ENCODE results near the gene EBNA1BP2.
"Not testable (repeated sequence)": the region's sequence is repeated elsewhere in the genome, so short reads cannot be mapped to it uniquely, and the experiment has no call there.

EBNA1BP2 gene

GRCh38 chr1:43172527-43172972, 460 bp upstream of the EBNA1BP2 start:
- DNase-seq (ENCODE audit: low read depth in 2 of 2) = peak; percentile 67 to 68

DNA sequence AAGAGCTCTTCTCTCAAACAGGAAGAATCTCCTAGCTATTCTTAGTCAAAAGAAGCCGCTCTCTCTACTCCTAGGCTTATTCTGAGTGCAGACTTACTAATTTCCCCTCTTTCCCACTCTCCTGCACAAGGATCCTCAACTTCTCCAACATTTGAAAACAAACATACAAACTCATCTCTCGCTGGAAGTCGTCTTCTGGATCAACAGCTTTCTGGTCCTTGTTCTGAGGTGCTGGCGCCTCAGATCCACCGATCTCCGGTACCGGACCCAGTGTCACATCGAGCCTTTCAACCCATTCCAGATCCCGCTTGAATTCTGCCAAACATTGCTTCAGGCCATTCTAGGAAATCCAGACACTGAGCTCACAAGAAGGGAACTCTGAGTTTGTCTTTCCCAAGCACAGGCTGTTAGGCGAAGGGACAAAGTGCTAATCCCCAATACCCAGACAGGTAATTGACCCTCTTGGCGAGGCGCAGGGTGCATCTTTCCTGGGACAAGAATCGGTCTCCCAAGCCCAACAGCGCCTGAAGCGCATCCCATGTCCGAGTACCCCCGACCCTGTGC, 696 bp downstream of the EBNA1BP2 start:
- DNase-seq (ENCODE audit: low read depth in 2 of 2) = no peak

DNA sequence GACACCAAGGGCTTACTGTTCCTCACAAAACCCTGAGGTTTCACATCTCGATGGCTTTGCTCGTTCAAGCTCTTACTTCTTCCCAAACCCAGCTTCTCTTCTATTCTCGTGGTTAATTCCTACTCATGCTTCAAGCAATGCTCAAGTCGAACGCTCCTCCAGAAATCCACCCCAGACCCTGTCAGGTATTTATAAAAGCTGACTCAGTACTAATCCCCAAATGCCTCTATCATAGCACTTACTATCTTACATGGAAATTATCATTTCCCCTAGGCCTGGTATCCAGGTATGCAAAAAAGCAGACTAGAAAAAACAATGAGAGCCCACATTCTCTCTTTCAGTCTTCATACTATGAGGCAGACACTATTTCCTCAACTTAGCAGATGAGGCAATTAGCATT, 6.3 kb downstream of the EBNA1BP2 start:
- DNase-seq (ENCODE audit: low read depth in 2 of 2) = no peak

DNA sequence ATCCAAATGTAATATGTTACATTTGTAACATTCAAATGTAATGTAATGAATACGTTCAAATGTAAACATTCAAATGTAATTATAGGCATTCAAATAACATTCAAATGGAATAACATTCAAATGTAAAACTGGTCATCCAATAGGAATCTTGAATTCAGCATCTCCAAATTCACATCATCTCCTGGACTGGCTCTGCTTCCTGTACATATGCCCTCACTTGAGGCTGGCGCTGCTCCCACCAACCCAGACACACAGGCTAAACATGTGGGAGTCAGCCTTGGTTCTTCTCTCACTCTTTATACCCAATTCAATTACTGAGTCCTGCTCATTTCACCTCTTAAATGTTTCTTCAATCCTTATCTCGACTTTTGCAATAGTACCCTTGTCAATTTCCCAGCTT, 6.9 kb downstream of the EBNA1BP2 start:
- DNase-seq (ENCODE audit: low read depth in 2 of 2) = no peak

DNA sequence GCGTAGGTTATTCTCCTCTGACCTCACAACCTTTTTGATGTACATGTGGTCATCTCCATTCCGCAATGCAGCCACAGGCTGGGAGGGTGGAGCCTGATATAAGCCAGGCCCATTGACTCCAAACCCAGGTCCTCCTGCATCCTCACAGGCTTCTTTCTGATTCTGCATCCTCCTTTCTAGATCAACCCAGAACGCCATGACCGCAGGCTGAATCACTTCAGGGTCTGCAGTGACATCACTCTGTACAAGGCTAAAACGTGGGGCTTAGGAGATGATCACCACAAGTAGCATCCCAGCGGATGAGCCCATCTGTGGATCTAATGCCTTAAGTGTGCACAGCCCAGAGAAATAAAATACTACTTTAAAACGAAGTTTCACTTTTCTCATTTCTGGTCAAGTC, 16.1 kb downstream of the EBNA1BP2 start:
- no peak for DNase-seq (ENCODE audit: low read depth in 2 of 2)

GRCh38 chr1:43153443-43153842, 18.6 kb downstream of the EBNA1BP2 start:
- no peak for DNase-seq (ENCODE audit: low read depth in 2 of 2)

DNA sequence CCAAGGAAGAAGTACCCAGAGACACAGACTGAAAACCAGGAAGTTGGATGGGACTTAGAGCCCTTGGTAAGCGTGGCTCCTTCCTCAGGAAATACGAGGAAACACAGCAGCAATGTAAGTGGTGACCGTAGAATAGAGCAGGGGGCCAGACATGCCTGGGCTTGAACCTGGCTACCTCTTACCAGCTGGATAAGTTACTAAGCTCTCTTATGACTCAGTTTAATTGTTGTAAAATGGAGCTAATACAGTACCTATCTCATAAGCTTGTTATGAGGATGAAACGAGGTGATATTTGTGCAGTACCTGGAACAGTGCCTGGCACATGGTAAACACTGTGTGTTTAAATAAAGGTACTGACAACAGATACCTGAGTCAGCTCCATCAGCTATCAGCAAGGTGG, 19.2 kb downstream of the EBNA1BP2 start:
- DNase-seq (ENCODE audit: low read depth in 2 of 2) = no peak

DNA sequence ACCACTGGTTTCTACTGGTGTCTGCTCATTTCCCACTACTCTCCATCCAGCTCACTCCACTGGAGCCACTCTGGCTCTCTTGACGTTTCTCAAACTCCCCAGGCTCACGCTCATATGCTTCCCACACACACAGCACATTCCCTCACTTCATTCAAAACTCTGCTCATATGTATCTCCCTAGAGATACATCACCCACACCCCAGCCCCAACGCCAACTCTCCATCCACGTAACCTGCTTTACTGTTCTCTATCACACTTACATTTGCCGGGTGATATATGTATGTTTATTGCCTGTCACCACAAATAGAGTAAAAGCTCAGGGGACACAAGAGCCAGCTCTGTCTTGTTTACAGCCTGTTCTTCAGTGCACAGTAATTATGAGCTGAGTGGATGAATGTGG, 22.2 kb downstream of the EBNA1BP2 start:
- DNase-seq (ENCODE audit: low read depth in 2 of 2) = no peak

DNA sequence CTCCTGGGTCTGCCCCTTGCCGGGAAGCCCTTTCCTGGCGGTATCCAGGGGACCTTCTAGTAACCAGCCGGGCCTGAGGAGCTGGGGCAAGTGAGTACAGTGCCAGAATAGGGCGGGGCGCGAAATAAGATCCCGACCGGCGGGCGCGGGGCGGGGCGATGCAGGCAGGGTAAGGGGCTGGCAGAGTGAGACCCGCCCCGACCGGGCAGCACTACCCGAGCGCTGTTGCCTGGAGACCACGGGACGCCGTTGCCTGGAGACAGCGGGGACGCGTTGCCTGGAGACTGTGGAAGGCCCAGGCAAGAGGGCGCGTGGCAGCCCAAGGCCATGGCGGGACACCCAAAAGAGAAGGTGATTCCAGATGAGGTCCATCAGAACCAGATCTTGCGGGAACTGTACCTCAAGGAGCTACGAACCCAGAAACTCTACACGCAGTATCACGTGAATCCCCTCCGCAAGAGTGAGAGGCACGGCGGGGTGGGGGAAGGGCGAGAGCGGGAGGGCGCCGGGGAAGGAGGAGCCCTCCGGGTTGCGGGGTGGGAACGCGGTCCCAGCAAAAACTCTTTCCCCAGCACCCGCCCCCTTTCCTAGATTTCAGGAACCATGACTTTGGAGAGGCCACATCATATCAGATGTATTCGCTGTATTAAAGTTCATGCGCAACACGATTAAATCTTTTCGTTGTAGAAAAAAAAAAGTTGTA, 24.3 kb downstream of the EBNA1BP2 start:
- DNase-seq (ENCODE audit: low read depth in 2 of 2) = peak; percentile 7 to 19

- peak; percentile 6 to 16 for DNase-seq (ENCODE audit: low read depth in 2 of 2)
Measured at GRCh38 chr1:43144237-43144636, 27.9 kb downstream of the EBNA1BP2 start.

DNA sequence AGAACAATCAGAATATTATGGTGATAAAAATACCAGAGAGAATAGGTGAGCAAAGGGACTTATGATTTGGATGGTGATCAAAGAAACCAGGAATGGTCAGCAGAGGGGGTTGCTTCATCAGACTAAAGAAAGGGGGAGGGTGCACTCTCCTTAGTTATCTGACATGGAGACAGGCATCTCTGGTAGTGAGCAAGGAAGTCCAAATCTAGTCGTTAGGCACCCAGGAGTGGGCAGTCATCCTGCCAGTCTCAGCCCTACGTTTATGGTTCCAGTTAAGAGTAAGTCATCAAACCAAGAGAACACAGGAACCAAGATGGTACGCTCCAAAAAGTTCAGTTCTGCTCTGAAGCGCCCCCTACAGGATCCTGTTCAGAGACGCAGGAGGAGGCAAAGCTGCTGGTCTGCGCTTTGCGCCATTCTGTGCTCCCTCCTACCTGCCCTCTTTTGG, 28.6 kb downstream of the EBNA1BP2 start:
- DNase-seq (ENCODE audit: low read depth in 2 of 2) = no peak

DNA sequence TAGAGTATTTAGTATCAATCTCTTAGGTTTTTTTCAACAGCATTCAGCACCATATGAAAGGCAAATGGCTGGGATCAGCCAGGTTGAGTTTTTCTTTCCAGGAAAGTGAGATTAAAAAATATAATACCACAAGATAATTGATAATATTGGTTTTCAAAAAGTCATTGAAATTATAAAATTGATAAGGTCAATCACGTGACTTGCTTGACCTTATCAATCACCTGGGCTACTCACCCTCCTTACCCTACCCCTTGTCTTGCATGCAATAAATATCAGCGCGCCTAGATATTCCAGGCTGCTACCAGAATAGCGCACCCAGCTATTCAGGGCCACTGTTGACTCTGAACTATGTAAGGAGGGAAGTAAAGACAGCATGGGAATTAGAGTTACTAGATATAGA, 31.5 kb downstream of the EBNA1BP2 start:
- no peak for DNase-seq (ENCODE audit: low read depth in 2 of 2)

DNA sequence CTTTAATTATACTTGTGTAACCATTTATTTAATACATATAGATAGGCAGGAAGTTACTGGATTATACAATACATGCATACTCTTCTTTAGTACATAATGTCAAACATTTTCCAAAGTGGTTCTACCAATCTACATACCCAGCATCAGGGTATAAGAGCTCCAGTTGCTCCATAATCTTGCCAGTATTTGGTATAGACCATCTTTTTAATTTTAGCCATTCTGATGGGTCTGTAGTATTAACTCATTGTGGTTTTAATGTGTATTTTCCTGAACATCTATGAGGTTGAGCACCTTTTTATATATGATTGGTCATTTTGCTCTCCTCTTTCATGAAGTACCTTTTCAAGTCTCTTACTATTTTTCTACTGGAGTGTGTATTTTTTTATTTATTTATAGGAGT, 32.1 kb downstream of the EBNA1BP2 start:
- DNase-seq (ENCODE audit: low read depth in 2 of 2) = no peak

- DNase-seq (ENCODE audit: low read depth in 2 of 2) = not testable (repeated sequence)
Measured at GRCh38 chr1:43139295-43139694, 32.8 kb downstream of the EBNA1BP2 start.

- DNase-seq (ENCODE audit: low read depth in 2 of 2) = no peak
Measured at GRCh38 chr1:43137445-43138052, 34.5 kb downstream of the EBNA1BP2 start.

DNA sequence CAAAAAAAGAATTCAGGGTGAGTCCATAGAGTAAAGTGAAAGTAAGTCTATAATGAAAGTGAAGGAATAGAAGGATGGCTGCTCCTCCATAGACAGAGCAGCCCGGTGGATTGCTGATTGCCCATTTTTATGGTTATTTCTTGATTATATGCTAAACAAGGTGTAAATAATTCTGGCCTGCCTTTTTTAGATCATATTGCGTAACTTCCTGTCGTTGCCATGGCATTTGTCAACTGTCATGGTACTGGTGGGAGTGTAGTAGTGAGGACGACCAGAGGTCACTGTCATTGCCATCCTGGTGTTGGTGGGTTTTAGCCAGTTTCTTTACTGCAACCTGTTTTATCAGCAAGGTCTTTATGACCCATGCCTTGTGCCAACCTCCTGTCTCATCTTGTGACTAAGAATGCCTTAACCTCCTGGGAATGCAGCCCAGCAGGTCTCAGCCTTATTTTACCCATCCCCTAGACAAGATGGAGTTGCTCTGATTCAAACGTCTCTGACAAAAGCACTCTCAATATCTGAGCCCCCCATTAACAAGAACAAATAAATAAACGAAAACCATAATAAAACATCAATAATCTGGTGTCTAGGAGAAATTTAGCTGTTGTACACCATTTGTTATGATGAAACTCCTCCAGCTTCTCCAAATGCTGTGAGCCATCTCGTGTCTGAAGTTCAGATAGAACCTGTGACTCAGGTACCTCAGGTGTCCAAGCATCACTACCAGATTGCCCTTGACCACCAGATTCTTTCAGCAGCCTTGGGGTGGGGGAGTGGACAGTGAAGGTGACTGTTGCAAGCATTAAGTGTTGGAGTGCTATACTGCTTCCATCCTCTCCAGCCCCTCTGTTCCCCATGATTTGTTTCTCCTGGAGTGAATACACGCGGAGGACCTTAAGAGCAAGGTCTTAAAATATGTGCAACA, 36.0 kb downstream of the EBNA1BP2 start:
- no peak for DNase-seq (ENCODE audit: low read depth in 2 of 2)

DNA sequence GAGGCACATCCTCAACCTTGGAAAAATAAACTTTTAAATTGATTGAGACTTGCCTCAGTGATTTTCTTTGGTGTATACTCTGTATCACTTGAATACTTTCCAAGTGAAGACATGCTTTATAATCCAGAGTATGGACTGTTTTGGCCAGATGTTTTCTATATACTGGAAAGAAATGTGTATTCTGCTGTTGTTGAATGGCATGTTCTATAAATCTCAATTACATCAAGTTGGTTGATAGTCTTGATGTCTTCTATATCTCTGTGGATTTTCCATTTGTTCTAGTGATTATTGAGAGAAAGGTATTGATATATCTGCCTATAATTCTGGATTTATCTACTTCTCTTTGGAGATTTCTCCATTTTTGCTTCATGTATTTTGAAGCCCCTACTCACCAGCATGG, 37.5 kb downstream of the EBNA1BP2 start:
- no peak for DNase-seq (ENCODE audit: low read depth in 2 of 2)

GRCh38 chr1:43134068-43134467, 38.0 kb downstream of the EBNA1BP2 start:
- DNase-seq (ENCODE audit: low read depth in 2 of 2) = no peak

DNA sequence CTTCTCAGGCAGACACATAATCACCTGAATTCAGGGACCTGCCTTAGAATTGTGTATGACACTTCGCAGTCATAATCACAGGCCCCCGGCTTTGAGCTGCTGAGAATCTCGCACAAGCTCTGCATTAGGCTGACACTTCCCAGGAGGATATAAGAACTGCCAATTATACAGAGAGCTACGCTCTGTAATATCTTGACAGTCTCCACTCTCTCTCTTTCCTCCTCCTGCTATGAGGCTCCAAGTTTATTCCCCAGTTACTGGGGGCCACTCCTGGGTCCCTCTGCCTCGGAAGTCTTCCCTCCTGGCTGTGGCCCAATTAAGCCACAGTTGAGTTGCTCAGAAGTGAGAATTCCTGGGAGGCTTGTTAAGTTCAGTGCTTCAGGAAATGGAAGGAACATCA, 42.7 kb downstream of the EBNA1BP2 start:
- no peak for DNase-seq (ENCODE audit: low read depth in 2 of 2)

DNA sequence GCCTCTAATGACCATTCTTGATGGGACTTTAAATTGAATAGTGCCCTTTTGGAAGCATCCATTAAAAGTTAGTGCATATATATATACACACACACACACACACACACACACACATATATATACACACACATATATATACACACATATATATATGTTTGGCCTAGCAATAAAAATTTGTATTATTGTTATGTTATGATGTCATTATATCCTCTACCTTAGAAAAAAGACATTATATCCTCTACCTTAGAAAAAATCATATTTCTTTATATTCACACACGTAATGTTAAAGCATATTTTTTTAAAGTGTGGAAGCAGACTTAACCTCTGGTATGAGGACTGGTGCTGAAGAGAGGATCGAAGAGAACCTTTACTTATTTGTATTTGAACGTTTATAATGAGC, 43.3 kb downstream of the EBNA1BP2 start:
- no peak for DNase-seq (ENCODE audit: low read depth in 2 of 2)

GRCh38 chr1:43123031-43123430, 49.1 kb downstream of the EBNA1BP2 start:
- DNase-seq (ENCODE audit: low read depth in 2 of 2) = no peak

- no peak for DNase-seq (ENCODE audit: low read depth in 2 of 2)
Measured at GRCh38 chr1:43121256-43121900, 50.7 kb downstream of the EBNA1BP2 start.
